GM10266 (cell line): ENCODE measurements around the gene GSK3B.

Source experiments
- DNase-seq: peaks from one replicate; pipeline ENCODE4 v3.0.0; 2012; ENCODE audit errors: extremely low spot score
- CTCF ChIP-seq: IDR thresholded peaks from 2 replicates; pipeline ENCODE4 v1.5.1; 2012; ENCODE audit warnings: mild to moderate bottlenecking, low read depth; ENCODE audit not compliant: control insufficient read depth, insufficient read depth; ENCODE audit errors: missing control alignments

Gene GSK3B

GRCh38 chr3:119981386-119981785, 112.9 kb downstream of the GSK3B start:
- TF ChIP-seq CTCF = no peak
- DNase-seq = no peak

- no peak for DNase-seq
- TF ChIP-seq CTCF = no peak
Measured at GRCh38 chr3:119978554-119979208, 115.6 kb downstream of the GSK3B start.

- TF ChIP-seq CTCF = no peak
- DNase-seq = no peak
Measured at GRCh38 chr3:119977353-119977752, 116.9 kb downstream of the GSK3B start.

GRCh38 chr3:119976214-119976613, 118.0 kb downstream of the GSK3B start:
- no peak for TF ChIP-seq CTCF
- DNase-seq = no peak

GRCh38 chr3:119974656-119975055, 119.6 kb downstream of the GSK3B start:
- no peak for TF ChIP-seq CTCF
- no peak for DNase-seq

GRCh38 chr3:119973018-119973646, 121.1 kb downstream of the GSK3B start:
- TF ChIP-seq CTCF = no peak
- DNase-seq = no peak

GRCh38 chr3:119969759-119970158, 124.5 kb downstream of the GSK3B start:
- no peak for DNase-seq
- no peak for TF ChIP-seq CTCF
